Panc1 (cell line): ENCODE data around the gene TPCN1.

ENCODE experiments used
- CTCF ChIP-seq: fragments of 450-650 bp; IDR thresholded peaks from 2 replicates; pipeline ENCODE4 v1.5.1; 2017; ENCODE audit warnings: mild to moderate bottlenecking
- POLR2AphosphoS5 ChIP-seq: IDR thresholded peaks from 2 replicates; pipeline ENCODE4 v1.6.1; 2012; ENCODE audit warnings: mild to moderate bottlenecking, low read depth, low read length, moderate library complexity
- REST ChIP-seq, 2 experiments: IDR thresholded peaks; 2 replicates each; pipeline ENCODE4 v1.6.1; 2011 to 2012; ENCODE audit warnings: low read depth in 2 of 2, control low read depth in 1 of 2, low read length in 1 of 2, mild to moderate bottlenecking in 1 of 2, moderate library complexity in 1 of 2; ENCODE audit not compliant: insufficient read depth in 1 of 2
- SIN3A ChIP-seq: IDR thresholded peaks from 2 replicates; pipeline ENCODE4 v1.6.1; 2012; ENCODE audit warnings: low read depth, mild to moderate bottlenecking, low read length, moderate library complexity, borderline replicate concordance; ENCODE audit not compliant: insufficient read depth

- TF ChIP-seq CTCF: peak; percentile 91
- TF ChIP-seq POLR2AphosphoS5: 0 out of 2 replicates have a peak, but pooled peaks have one; percentile 54
- TF ChIP-seq REST (IDR thresholded peaks at IDR 0.05; ENCODE audit: insufficient read depth in 1 of 2, low read depth in 2 of 2, low read length in 1 of 2): no peak
- no peak for TF ChIP-seq SIN3A
Measured at GRCh38 chr12:113196990-113197389, 24.3 kb upstream of the TPCN1 start.
